IMR-90 (cell line): ENCODE data around the gene FAM20C.

Experiments used
- CHD1 ChIP-seq: IDR thresholded peaks from 2 replicates; pipeline ENCODE4 v1.6.1; 2012; ENCODE audit warnings: low read depth, low read length, improper control_type of control experiment
- MAZ ChIP-seq: IDR thresholded peaks from 2 replicates; pipeline ENCODE4 v1.6.1; 2012; ENCODE audit warnings: low read depth, mild to moderate bottlenecking, low read length, improper control_type of control experiment, moderate library complexity, borderline replicate concordance
- MXI1 ChIP-seq: IDR thresholded peaks from 2 replicates; pipeline ENCODE4 v1.6.1; 2012; ENCODE audit warnings: low read depth, mild to moderate bottlenecking, low read length, moderate library complexity, borderline replicate concordance
- POLR2A ChIP-seq: IDR thresholded peaks from 2 replicates; pipeline ENCODE4 v1.6.1; 2012; ENCODE audit warnings: mild to moderate bottlenecking, low read depth, low read length
- RFX5 ChIP-seq: IDR thresholded peaks from 2 replicates; pipeline ENCODE4 v1.8.0; 2012; ENCODE audit warnings: low read depth, mild to moderate bottlenecking, low read length, moderate library complexity
- TF ChIP-seq, protein P1 (sequence below): conservative IDR thresholded peaks from 2 replicates; pipeline ENCODE4 v1.5.1; 2012; ENCODE audit warnings: mild to moderate bottlenecking, low read depth, low read length, improper control_type of control experiment

DNA sequence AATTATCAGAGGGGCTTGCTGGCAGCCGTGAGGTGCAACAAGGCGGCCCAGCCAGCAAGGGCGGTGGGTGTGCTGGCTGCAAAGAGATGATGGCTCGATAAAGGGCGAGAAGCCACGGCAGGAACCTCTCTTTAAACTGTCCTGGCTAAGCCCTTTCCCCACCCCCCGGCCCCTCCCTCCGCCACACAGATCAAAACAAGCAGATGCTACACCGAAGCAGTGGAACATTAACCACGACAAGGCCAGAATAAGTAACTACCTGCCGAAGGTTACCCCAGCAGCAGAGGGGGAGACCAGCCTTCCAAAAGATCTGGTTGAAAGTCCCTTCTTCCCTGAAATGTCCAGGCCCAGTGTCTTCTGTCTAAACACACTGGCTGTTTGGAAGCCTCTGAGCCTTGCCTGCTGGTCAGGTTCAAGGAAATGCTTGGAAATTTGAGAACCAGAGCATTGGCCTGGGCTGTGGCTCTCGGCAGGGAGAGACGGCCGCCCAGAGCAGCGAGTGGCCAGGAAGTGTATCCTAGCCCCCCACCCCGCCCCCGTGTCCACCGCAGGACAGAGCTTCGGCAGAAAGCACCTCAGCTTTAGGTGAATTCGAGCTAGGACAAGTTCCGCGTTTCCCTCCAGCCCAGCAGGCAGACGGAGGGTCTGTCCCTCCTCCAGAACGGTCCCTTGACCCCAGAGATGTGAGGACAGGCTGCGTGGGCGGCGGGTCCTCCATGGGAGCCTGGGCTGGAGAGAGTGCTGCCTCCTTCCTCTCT, 2.1 kb downstream of the FAM20C start:
- TF ChIP-seq, protein P1, sequence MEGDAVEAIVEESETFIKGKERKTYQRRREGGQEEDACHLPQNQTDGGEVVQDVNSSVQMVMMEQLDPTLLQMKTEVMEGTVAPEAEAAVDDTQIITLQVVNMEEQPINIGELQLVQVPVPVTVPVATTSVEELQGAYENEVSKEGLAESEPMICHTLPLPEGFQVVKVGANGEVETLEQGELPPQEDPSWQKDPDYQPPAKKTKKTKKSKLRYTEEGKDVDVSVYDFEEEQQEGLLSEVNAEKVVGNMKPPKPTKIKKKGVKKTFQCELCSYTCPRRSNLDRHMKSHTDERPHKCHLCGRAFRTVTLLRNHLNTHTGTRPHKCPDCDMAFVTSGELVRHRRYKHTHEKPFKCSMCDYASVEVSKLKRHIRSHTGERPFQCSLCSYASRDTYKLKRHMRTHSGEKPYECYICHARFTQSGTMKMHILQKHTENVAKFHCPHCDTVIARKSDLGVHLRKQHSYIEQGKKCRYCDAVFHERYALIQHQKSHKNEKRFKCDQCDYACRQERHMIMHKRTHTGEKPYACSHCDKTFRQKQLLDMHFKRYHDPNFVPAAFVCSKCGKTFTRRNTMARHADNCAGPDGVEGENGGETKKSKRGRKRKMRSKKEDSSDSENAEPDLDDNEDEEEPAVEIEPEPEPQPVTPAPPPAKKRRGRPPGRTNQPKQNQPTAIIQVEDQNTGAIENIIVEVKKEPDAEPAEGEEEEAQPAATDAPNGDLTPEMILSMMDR, result no peak
- TF ChIP-seq CHD1 (no peak), MAZ (no peak), RFX5 (no peak), POLR2A (no peak), MXI1 (no peak)
